ENCODE results near the gene PIGQ. TPM values are rescaled to one million over a fixed set of nuclear protein-coding genes. Genes with fewer than 3 reads are reported as not detected.

PIGQ gene
- total and polyA plus RNA-seq, 2 of the 13 experiments (the other 11 are each of a cell fraction or from before 2014, with no cell fraction given) = 7.7 to 19.7 TPM

DNA sequence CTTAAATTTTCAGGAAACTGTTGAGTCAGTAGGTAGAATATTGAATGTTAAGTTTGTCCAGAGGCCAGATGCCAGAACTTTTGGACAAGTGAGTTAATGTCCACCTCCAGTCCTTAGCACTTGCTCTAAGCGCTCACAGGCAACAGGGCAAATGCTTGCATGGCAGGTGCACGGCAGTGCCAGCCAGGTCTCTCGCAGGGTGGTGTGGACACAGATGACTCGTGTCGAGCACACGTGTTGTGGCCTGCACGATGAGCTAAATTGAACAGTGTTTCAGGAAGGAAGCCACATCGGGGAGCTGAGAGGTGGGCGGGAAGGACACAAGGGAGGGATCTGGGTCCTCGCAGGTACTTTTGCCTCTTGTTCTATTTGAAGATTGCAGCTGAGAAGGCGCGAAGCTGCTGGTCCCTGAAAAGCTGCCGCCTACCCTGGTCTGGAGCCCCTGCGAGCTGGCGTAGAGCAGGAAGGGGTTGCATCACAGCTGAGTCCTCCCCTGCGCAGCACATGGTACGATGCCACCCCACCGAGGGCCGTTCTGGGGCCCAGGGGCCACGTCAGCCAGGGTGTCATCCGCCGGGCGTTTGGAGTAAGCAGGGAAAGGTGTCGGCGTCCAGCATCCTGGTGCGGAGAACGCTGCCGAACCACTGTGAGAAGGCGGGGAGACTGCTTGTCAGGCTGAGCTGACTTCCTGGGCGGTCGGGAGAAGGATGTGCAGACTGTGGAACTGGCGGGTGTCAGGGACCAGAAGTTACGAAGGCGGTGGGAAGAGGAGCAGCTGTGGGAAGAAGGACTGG, 26.4 kb downstream of the PIGQ start:
- H3K4me3 ChIP-seq (replicated peaks in 1 of 3; ENCODE audit: insufficient read depth in 1 of 3, low read depth in 2 of 3, low read length in 3 of 3) = no peak overlapping the region
- in situ Hi-C loops (cut with HindIII; ENCODE audit: extremely low pct_ligation_motif_present, low pct_unique_long_range_greater_than_20kb) (no loop called here), intact Hi-C loops (cut with micrococcal nuclease; ENCODE audit: unreplicated experiment) (no loop called here)
- peaks cover 29% of the 10 kb centered on the region for H3K4me1 ChIP-seq (ENCODE audit: insufficient read depth, low read length)
- peaks cover 2% of the 10 kb centered on the region; the same call in 1 of the 2 replicates for H4K20me1 ChIP-seq (ENCODE audit: insufficient read depth, low read length)
- peaks cover 6 to 11% of the 10 kb centered on the region in 2 experiments; a peak in 4 of 5 replicates for H3K36me3 ChIP-seq (replicated peaks in 1 of 2; ENCODE audit: control insufficient read depth in 1 of 2, insufficient read depth in 2 of 2, low read length in 2 of 2)
- FAIRE-seq = no peak
- no peak for ATAC-seq
- BruUV-seq (replicated peaks) = no TSS peak
- H3K27ac ChIP-seq (ENCODE audit: extremely low read length, insufficient read depth, low read length) = no peak overlapping the region
- peaks cover 36% of the 10 kb centered on the region for H3K79me2 ChIP-seq (ENCODE audit: insufficient read depth, low read length)
- 98% methylated on average over 31 of the region's 34 CpGs for WGBS (ENCODE audit: low lambda C conversion rate)
- H2AFZ ChIP-seq (ENCODE audit: low read length) = no peak overlapping the region
- no peak for DNase-seq (ENCODE audit: low spot score)
- no peaks in the 10 kb centered on the region for H3K9me3 ChIP-seq (ENCODE audit: low read length)
- ChIA-PET POLR2A (no interaction called here), CTCF (ENCODE audit: low intra/inter-chr PET ratio, low total read pairs) (no interaction called here)
- no peak overlapping the region for H3K9ac ChIP-seq (ENCODE audit: insufficient read depth, low read depth, low read length)
- TF ChIP-seq GFI1 (CRISPR knock-in tag; IDR thresholded peaks at IDR 0.05; ENCODE audit: borderline replicate concordance) (no peak), XRCC5 (optimal IDR thresholded peaks at IDR 0.05; ENCODE audit: low read length) (no peak), MYC (CRISPR knock-in tag; IDR thresholded peaks at IDR 0.05; ENCODE audit: borderline replicate concordance) (no peak), NAIF1 (CRISPR knock-in tag; IDR thresholded peaks at IDR 0.05; ENCODE audit: borderline replicate concordance) (no peak), TOPORS (CRISPR knock-in tag; IDR thresholded peaks at IDR 0.05) (no peak), ZFP41 (CRISPR knock-in tag; IDR thresholded peaks at IDR 0.05; ENCODE audit: borderline replicate concordance) (no peak), ZNF121 (CRISPR knock-in tag; IDR thresholded peaks at IDR 0.05) (no peak), ZNF317 (CRISPR knock-in tag; IDR thresholded peaks at IDR 0.05) (no peak), FOXM1 (CRISPR knock-in tag; IDR thresholded peaks at IDR 0.05) (no peak), ZNF670 (CRISPR knock-in tag; IDR thresholded peaks at IDR 0.05; ENCODE audit: borderline replicate concordance) (no peak), SETDB1 (CRISPR knock-in tag; IDR thresholded peaks at IDR 0.05; ENCODE audit: borderline replicate concordance) (no peak), MTF1 (CRISPR knock-in tag; IDR thresholded peaks at IDR 0.05) (no peak), MBD4 (IDR thresholded peaks at IDR 0.05; ENCODE audit: borderline replicate concordance, low read length) (no peak), ZBTB7B (CRISPR knock-in tag; IDR thresholded peaks at IDR 0.05) (no peak), ZBTB1 (CRISPR knock-in tag; IDR thresholded peaks at IDR 0.05; ENCODE audit: borderline replicate concordance) (no peak), ZNF709 (CRISPR knock-in tag; IDR thresholded peaks at IDR 0.05) (no peak), GABPA (IDR thresholded peaks at IDR 0.05; ENCODE audit: low read depth, low read length) (no peak), GABPA (CRISPR knock-in tag; IDR thresholded peaks at IDR 0.05; ENCODE audit: low read depth) (no peak), ZKSCAN1 (IDR thresholded peaks at IDR 0.05; ENCODE audit: low read length) (no peak)
- no peaks in the 10 kb centered on the region; a peak in 1 of 5 replicates for H3K27me3 ChIP-seq (ENCODE audit: control insufficient read depth in 1 of 2, insufficient read depth in 2 of 2, low read length in 2 of 2)
- H3K4me2 ChIP-seq (ENCODE audit: low read depth, low read length) = no peak overlapping the region

Data from HepG2 (cell line).